Gastroesophageal sphincter (tissue), 4 donors: Measurements from ENCODE around the gene SMARCA2. TPM values are rescaled to one million over a fixed set of nuclear protein-coding genes. Genes with fewer than 3 reads are reported as not detected.

ENCODE experiments used
- ATAC-seq: fragments of 150-250 bp; one replicate; pipeline ENCODE4 v1.9.1; 2016; ENCODE audit warnings: mild to moderate bottlenecking, moderate library complexity
- H3K27ac ChIP-seq, 4 donors: fragments of 200-600 bp; sonication (generic) in 3 of 4; 1 replicate in 3 of 4; 2 replicates in 1 of 4; pipeline ENCODE4 v1.5.1; 2016 to 2019
- H3K27me3 ChIP-seq: fragments of 200-600 bp; sonication (generic); one replicate; pipeline ENCODE4 v1.5.1; 2019
- H3K36me3 ChIP-seq, 2 donors: fragments of 200-600 bp; sonication (generic); one replicate each; pipeline ENCODE4 v1.5.1; 2019; ENCODE audit warnings: control low read depth in 1 of 2
- H3K4me1 ChIP-seq, 3 donors: fragments of 200-600 bp; sonication (generic); 1 replicate in 2 of 3; 2 replicates in 1 of 3; pipeline ENCODE4 v1.5.1; 2016 to 2019; ENCODE audit warnings: control low read depth in 2 of 3
- H3K4me3 ChIP-seq, 2 donors: fragments of 200-600 bp; sonication (generic); one replicate each; pipeline ENCODE4 v1.5.1; 2019; ENCODE audit warnings: mild to moderate bottlenecking in 1 of 2, moderate library complexity in 1 of 2
- H3K9me3 ChIP-seq, 3 donors: fragments of 200-600 bp; sonication (generic); one replicate each; pipeline ENCODE4 v1.5.1; 2017 to 2019; ENCODE audit warnings: control low read depth in 2 of 3
- EP300 ChIP-seq: sonication (generic); formaldehyde crosslinking; IDR thresholded peaks from one replicate; pipeline ENCODE4 v1.6.1; 2017; ENCODE audit warnings: antibody characterized with exemption, mild to moderate bottlenecking
- POLR2A ChIP-seq, 2 donors: fragments of 450-650 bp; IDR thresholded peaks; one replicate each; pipeline ENCODE4 v1.6.1; 2017; ENCODE audit warnings: antibody characterized with exemption in 2 of 2, mild to moderate bottlenecking in 2 of 2, moderate library complexity in 1 of 2
- POLR2AphosphoS5 ChIP-seq: sonication (generic); formaldehyde crosslinking; IDR thresholded peaks from one replicate; pipeline ENCODE4 v1.6.1; 2017; ENCODE audit warnings: antibody characterized with exemption
- WGBS, 2 donors: methylation state at CpG; one replicate each; pipeline ENCODE4 v1.1.5; 2018; ENCODE audit warnings: low coverage in 1 of 2; 5-methylcytosine and 5-hydroxymethylcytosine counted together
- small RNA-seq, 4 donors: library from RNA; depleted of rRNA; stranded (forward); fragments of <200 nt; gene quantifications; one replicate each; pipeline ENCODE3, GENCODE V24; 2016
- total RNA-seq, 4 donors: library from RNA; depleted of rRNA; stranded (reverse); fragments of >200 nt; gene quantifications; one replicate each; pipeline ENCODE4 v1.1.0, GENCODE V29; 2016
- TF ChIP-seq, protein P1 (sequence below), 4 experiments: fragments of 200-600 bp in 2 of 4; fragments of 450-650 bp in 2 of 4; sonication (generic) in 1 of 4; IDR thresholded peaks; one replicate each; pipeline ENCODE4 v1.5.1; 2017 to 2019; ENCODE audit warnings: antibody characterized with exemption in 4 of 4, mild to moderate bottlenecking in 2 of 4, moderate library complexity in 2 of 4

Gene SMARCA2
- total RNA-seq, 4 donors from 2014 or later: 90.5 to 133 (median 98.5) TPM

DNA sequence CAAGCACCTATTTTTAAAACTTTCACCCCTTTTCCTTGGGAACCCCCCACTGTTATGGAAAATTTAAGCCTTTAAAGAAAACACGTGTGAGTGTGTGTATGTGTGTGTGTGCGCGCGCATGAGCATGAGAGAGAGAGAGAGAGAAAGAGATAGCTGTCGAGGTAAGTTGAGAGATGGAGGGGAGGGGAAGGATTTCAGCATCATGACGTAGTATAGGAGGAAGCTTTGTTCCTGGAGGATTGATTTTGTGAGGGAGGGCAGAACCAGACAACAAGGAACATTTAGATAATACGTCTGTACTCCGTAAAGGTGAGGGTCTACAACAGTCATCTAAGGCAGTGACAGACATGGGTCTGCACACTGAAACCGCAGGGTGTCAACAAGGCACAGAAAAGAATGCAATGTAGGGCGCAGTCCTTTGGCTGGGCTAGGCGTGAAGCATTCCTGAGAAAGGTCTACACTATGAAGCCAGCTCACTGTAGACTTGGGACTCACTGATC lies 227.7 kb downstream of the SMARCA2 start:
- Histone ChIP-seq H3K36me3 (no peaks in the 10 kb centered on the region), H3K4me3 (peak overlapping the region; percentile 44 to 52), H3K27me3 (no peaks in the 10 kb centered on the region), H3K27ac (peak overlapping the region in 3 of 4 donors; percentile 56 to 65 (median 64)), H3K4me1 (peaks cover 0 to 20% (median 5%) of the 10 kb centered on the region in 3 donors), H3K9me3 (peaks cover 0 to 6% (median 0%) of the 10 kb centered on the region in 3 donors)
- TF ChIP-seq, protein P1, sequence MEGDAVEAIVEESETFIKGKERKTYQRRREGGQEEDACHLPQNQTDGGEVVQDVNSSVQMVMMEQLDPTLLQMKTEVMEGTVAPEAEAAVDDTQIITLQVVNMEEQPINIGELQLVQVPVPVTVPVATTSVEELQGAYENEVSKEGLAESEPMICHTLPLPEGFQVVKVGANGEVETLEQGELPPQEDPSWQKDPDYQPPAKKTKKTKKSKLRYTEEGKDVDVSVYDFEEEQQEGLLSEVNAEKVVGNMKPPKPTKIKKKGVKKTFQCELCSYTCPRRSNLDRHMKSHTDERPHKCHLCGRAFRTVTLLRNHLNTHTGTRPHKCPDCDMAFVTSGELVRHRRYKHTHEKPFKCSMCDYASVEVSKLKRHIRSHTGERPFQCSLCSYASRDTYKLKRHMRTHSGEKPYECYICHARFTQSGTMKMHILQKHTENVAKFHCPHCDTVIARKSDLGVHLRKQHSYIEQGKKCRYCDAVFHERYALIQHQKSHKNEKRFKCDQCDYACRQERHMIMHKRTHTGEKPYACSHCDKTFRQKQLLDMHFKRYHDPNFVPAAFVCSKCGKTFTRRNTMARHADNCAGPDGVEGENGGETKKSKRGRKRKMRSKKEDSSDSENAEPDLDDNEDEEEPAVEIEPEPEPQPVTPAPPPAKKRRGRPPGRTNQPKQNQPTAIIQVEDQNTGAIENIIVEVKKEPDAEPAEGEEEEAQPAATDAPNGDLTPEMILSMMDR (IDR thresholded peaks at IDR 0.05): no peak
- TF ChIP-seq POLR2AphosphoS5 (no peak), POLR2A (IDR thresholded peaks at IDR 0.05) (no peak), EP300 (no peak)
- no peak for ATAC-seq
- 29 to 55% methylated on average over 3 to 11 of the region's 11 CpGs for WGBS, 2 donors

Small RNA genes lying within 50 kb of the gene (small RNA-seq; reads per million reads assigned to genes)
- gene RN7SL592P (0 reads per million in 4 donors), gene RNU2-25P (0 reads per million in 4 donors)
